Measurements from ENCODE around the gene LARGE1.

The LARGE1 gene

GRCh38 chr22:33580310-33580709, 340.0 kb downstream of the LARGE1 start:
- TF ChIP-seq, protein P1, sequence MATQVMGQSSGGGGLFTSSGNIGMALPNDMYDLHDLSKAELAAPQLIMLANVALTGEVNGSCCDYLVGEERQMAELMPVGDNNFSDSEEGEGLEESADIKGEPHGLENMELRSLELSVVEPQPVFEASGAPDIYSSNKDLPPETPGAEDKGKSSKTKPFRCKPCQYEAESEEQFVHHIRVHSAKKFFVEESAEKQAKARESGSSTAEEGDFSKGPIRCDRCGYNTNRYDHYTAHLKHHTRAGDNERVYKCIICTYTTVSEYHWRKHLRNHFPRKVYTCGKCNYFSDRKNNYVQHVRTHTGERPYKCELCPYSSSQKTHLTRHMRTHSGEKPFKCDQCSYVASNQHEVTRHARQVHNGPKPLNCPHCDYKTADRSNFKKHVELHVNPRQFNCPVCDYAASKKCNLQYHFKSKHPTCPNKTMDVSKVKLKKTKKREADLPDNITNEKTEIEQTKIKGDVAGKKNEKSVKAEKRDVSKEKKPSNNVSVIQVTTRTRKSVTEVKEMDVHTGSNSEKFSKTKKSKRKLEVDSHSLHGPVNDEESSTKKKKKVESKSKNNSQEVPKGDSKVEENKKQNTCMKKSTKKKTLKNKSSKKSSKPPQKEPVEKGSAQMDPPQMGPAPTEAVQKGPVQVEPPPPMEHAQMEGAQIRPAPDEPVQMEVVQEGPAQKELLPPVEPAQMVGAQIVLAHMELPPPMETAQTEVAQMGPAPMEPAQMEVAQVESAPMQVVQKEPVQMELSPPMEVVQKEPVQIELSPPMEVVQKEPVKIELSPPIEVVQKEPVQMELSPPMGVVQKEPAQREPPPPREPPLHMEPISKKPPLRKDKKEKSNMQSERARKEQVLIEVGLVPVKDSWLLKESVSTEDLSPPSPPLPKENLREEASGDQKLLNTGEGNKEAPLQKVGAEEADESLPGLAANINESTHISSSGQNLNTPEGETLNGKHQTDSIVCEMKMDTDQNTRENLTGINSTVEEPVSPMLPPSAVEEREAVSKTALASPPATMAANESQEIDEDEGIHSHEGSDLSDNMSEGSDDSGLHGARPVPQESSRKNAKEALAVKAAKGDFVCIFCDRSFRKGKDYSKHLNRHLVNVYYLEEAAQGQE (IDR thresholded peaks at IDR 0.05; ENCODE audit: low read depth): no peak
- TF ChIP-seq CREB1 (IDR thresholded peaks at IDR 0.05; ENCODE audit: low read depth) (no peak), CEBPB (IDR thresholded peaks at IDR 0.05) (no peak), TAF1 (IDR thresholded peaks at IDR 0.05; ENCODE audit: low read depth) (no peak), RAD21 (IDR thresholded peaks at IDR 0.05; ENCODE audit: low read depth) (no peak), TEAD4 (IDR thresholded peaks at IDR 0.05) (no peak), NFIC (IDR thresholded peaks at IDR 0.05) (no peak), TCF12 (IDR thresholded peaks at IDR 0.05; ENCODE audit: low read depth) (no peak)

DNA sequence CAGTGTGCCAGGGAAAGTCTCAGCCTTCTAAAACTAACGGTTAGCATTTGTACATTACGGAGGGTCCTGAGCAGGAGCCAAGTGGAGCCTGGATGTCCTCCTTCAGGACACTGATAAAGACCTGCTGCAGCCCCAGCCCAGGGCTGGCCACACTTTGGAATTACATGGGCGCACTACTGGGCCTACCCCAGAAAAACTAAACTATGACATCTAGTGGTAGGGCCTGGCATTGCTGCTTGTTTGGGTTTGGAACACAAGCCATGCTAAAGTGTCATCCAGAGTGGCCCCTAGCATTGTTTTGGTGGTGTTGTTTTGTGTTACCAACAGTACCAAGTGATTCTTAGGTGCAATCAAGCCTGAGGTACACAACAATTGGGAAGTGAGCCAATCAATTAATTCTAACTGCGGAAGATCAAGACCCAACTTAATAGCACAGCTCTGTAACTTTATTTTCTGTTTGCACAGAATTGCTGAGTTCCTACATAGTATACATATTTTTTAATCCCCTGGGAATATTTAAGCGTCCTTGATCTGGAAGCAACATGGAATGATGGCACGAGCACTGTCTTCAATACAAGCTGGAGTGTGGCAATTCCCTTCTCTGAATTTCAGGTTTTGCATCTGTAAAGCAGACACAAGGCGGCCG, 340.7 kb downstream of the LARGE1 start:
- TF ChIP-seq, protein P1 (IDR thresholded peaks at IDR 0.05; ENCODE audit: low read depth): no peak
- TF ChIP-seq RAD21 (IDR thresholded peaks at IDR 0.05; ENCODE audit: low read depth): peak; percentile 56
- TF ChIP-seq TCF12 (IDR thresholded peaks at IDR 0.05; ENCODE audit: low read depth): no peak
- no peak for TF ChIP-seq NFIC (IDR thresholded peaks at IDR 0.05)
- TF ChIP-seq FOXM1 (IDR thresholded peaks at IDR 0.05; ENCODE audit: borderline replicate concordance, low read depth): no peak

- TF ChIP-seq NFIC (IDR thresholded peaks at IDR 0.05) (no peak), TEAD4 (IDR thresholded peaks at IDR 0.05) (no peak), FOXM1 (IDR thresholded peaks at IDR 0.05; ENCODE audit: borderline replicate concordance, low read depth) (no peak), EP300 (IDR thresholded peaks at IDR 0.05; ENCODE audit: borderline replicate concordance) (no peak), USF1 (IDR thresholded peaks at IDR 0.05) (no peak), CEBPB (IDR thresholded peaks at IDR 0.05) (no peak), TCF12 (IDR thresholded peaks at IDR 0.05; ENCODE audit: low read depth) (no peak), CREB1 (IDR thresholded peaks at IDR 0.05; ENCODE audit: low read depth) (no peak), EGR1 (IDR thresholded peaks at IDR 0.05) (no peak), ZBTB7A (IDR thresholded peaks at IDR 0.05; ENCODE audit: low read depth) (no peak), TAF1 (IDR thresholded peaks at IDR 0.05; ENCODE audit: low read depth) (no peak)
- TF ChIP-seq, protein P1 (IDR thresholded peaks at IDR 0.05; ENCODE audit: low read depth): no peak
These were observed 341.5 kb downstream of the LARGE1 start for GRCh38 chr22:33578752-33579151.

DNA sequence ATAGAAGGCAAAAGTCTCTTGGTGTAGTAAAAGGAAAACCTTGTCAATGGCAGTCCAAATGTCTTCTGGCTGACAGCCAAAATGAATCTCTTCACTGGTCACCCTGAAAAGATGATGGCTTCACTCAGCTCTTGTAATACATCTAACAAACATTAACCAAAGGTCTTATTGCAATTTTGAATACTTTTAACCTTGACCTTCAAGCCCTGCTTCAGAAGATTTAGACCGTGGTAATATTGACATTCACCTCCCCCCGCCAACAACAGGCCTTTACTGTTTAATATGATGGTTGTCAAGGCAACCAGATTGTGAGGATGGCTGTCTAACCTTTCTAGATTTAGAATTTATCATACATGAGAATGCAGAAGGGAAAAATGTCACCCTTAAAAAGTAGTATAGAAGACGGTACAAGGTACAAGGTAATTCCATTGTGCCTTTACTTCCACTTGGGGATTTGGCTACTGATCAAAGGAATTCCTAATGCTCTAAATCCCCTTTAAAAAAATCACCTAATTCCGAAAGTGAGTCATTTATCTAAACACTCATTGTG, 342.3 kb downstream of the LARGE1 start:
- TF ChIP-seq RAD21 (IDR thresholded peaks at IDR 0.05; ENCODE audit: low read depth): no peak
- TF ChIP-seq, protein P2, sequence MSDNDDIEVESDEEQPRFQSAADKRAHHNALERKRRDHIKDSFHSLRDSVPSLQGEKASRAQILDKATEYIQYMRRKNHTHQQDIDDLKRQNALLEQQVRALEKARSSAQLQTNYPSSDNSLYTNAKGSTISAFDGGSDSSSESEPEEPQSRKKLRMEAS (IDR thresholded peaks at IDR 0.05): no peak
- TF ChIP-seq YY1 (IDR thresholded peaks at IDR 0.05; ENCODE audit: low read depth): no peak
- TF ChIP-seq FOXM1 (IDR thresholded peaks at IDR 0.05; ENCODE audit: borderline replicate concordance, low read depth): no peak
- TF ChIP-seq CEBPB (IDR thresholded peaks at IDR 0.05): no peak
- TF ChIP-seq TEAD4 (IDR thresholded peaks at IDR 0.05): no peak
- TF ChIP-seq CREB1 (IDR thresholded peaks at IDR 0.05; ENCODE audit: low read depth): no peak
- TF ChIP-seq EP300 (IDR thresholded peaks at IDR 0.05; ENCODE audit: borderline replicate concordance): no peak
- no peak for TF ChIP-seq ZBTB7A (IDR thresholded peaks at IDR 0.05; ENCODE audit: low read depth)
- no peak for TF ChIP-seq TCF12 (IDR thresholded peaks at IDR 0.05; ENCODE audit: low read depth)
- TF ChIP-seq TAF1 (IDR thresholded peaks at IDR 0.05; ENCODE audit: low read depth): no peak
- TF ChIP-seq USF1 (IDR thresholded peaks at IDR 0.05): no peak
- TF ChIP-seq EGR1 (IDR thresholded peaks at IDR 0.05): no peak
- TF ChIP-seq, protein P1 (IDR thresholded peaks at IDR 0.05; ENCODE audit: low read depth): no peak
- TF ChIP-seq NFIC (IDR thresholded peaks at IDR 0.05): no peak
